HL-60/S4 (cell line): Measurements from ENCODE around the gene PPCDC.
"Not testable (repeated sequence)": the region's sequence is repeated elsewhere in the genome, so short reads cannot be mapped to it uniquely, and the experiment has no call there.

Experiments used
- in situ Hi-C: fragments of 300-500 bp; cut with MboI; formaldehyde crosslinking; loops from 2 replicates; pipeline ENCODE4 v1.14.3; 2022; ENCODE audit warnings: low sequenced_read_pairs

Gene PPCDC

DNA sequence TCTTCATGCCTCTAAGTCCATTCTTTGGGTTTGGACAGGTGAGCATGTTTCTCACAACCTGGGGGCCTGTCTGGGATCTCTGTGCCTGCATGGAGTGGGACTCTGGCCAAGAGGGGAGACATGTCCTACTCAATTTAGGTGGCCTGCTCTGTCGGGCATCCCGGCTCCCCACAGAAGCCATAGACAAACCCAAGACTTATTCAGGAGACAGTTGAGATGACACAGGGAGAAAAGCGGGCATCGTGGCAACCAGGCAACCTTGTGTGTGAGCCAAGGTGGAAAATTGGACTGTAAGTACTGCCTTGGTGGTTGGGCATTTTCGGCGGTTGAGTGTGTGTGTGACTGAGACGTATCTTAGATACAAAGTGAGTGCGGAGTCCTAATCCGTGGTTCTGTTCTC, 40.5 kb downstream of the PPCDC start:
- in situ Hi-C loops = no loop called here

DNA sequence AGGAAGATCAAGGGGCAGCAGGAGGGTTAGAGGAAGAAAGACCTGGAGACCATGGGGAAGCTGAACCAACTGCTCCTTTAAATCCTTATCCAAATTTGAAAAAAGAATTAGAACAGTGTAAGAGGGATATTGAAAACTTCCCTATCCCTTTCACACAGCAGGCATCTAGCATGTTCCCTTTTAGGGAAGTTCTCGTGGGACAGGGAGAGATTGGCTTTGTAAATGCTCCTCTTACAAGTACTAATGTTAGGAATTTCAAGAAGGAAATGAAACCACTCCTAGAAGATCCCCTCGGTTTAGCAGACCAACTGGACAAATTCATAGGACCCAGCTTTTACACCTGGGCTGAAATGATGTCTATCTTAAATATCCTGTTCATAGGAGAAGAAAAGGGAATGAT, 41.5 kb downstream of the PPCDC start:
- in situ Hi-C loops = no loop called here

DNA sequence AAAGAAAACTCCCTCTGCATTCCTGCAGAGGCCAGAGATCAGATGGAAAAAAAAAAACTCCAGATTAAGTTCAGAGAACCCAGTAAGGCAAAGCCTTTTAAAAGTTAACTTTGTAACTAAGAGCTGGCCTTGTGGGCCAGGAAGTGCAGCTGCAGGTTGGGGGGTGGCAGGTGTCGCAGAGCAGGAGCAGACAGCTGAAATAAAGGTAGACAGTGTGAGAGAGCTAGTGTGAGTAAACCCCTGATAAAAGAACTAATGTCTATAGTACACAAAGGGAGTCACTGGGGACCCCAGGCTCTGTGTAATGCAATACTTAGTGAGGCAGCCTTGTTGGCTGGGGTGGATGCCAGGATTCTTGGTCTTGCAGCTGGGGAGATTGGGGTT, 42.1 kb downstream of the PPCDC start:
- in situ Hi-C loops = no loop called here

DNA sequence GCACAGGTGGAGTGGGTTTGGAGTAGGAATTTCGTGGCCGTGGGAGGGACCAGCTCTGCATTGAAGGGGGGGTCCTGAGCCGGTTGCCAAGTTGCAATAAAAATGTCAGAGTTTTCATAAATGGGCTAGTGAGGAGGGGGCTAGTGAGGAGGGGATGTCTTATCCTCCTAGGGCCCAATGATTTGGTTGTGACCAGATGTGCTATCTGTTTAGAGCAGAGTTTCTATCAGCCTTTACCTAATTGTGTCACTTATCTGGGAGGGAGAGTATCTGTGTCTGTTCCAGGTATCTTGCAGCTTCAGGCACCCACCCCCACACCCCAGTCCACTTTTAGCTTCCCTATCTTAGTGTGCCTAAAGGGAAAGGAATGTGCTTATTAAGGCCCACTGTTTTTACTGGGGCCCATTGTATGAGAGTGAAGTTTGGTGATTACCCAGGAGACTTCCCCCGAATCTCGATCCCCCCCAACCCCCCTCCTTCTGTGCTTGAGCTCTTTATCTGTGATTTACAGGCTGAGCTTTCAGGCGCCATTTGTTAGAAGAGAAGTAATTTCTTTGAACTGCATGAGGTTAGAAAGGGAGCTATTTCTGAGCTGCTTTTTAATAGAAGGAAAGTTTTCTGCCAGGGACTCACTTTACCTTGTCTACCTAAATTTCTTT, 42.6 kb downstream of the PPCDC start:
- in situ Hi-C loops = no loop called here

DNA sequence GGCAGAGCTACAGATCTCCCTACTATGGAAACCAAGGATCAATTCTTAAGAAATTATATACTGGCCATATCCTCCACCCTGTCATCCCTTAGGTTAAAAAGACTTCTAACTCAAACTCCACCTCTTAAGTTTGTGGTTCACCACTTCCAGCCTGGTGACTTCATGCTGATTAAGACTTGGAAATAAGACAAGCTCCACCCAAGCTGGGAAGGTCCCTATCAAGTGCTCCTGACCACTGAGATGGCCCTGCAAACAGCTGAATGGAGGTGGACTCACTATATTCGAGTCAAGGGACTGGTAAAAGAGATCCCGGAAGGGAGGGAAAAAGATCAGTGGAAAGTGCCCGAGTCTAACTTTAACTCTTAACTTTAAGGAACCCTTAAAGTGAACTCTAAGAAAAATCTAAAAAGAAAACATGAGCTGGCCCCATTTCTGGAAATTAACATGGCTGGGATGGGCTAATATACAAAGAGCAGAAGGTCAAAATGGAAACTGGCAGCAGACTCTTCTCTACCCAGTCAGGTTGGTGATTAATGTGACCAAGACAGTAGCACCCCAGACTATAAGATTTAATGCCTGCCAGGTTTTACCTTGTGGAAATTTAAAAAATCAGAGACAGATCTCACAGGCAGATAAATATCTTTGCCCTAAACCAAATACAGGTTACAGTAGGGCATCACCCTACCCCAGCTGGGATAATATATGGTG, 43.9 kb downstream of the PPCDC start:
- in situ Hi-C loops = no loop called here

DNA sequence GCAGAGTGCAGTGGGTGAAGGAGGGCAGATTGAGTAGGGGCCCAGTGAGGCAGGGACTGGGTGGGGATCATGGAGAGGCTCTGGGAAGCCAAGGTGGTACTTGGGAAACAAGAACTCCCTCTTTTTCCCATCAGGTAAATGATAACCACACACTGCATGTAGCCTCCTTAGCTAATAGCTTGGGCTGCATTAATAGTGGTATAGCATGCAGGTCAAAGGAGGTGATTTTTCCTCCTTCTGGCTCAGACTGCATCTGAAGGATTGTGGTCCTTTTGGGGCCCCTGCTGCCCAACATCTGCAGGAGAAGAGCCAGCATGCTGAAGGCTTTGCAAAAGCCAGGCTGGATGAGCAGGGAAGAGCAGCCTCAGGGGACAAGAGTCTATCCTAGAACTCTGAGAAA, 45.4 kb downstream of the PPCDC start:
- in situ Hi-C loops = no loop called here

DNA sequence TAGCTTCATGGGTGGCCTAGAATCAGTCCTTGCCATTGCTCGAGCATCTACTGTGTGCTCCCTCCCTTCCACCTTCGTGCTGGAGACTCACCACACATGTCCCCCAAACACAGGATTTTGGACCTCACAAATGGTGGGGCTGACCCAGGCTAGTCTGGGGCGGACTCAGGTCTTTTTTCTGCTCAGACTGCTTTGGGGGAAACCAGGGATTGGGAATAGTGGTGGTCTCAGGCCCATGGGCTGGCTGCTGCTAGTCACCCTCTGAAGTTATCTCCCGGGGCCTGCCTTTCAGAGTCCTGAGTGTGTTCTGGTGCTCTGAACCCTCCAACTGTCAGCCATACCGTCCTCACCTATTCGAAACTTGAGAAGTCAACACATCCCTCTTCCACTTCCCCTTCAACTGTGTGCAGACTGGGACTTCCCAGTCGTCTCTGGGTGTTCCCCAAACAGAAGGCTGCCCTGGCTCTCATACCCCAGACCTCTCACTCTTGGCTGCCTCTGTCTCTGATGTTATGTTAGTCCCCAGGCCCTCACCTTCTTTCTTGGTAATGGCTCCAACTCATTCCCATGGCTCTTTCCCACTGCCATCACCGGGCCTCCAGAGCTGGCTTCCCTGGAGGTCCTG, 46.0 kb downstream of the PPCDC start:
- in situ Hi-C loops = no loop called here

DNA sequence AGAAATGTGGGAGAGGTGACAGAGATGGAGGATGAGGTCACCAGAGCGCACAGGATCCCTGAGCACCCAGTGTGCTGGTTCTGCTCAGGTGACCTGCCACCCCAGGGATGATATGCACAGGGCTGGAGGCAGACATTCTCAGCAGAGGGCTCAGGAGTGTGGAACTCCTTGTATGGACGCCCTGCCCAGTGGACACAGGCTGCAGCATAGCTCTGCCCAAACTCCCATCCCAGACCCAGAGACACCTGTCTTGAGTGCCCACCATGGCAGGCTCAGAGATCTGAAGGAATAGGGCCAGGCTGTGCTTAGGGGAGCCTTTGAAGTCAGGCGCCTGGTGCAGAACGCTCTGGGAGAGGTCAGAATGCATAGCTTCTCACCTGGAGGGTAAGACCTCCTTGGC, 47.3 kb downstream of the PPCDC start:
- in situ Hi-C loops = no loop called here

DNA sequence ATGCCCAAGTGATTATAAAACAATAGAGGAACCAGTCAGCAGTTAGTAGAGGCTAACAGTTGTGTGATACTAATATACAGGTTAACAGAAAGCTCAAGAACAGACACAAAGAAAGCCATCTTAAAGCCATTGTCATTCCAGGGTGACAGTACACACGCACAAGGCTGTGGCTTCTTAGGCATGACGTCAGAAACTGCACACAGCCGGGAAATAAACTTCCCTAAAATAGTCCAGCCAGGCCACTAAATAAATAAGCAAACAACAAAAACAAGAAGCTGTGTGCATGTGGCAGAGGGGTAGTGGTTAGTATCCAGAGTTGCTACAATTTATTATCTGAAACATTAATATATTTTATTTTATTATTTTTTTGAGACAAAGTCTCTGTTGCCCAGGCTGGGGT, 49.8 kb downstream of the PPCDC start:
- in situ Hi-C loops = no loop called here

DNA sequence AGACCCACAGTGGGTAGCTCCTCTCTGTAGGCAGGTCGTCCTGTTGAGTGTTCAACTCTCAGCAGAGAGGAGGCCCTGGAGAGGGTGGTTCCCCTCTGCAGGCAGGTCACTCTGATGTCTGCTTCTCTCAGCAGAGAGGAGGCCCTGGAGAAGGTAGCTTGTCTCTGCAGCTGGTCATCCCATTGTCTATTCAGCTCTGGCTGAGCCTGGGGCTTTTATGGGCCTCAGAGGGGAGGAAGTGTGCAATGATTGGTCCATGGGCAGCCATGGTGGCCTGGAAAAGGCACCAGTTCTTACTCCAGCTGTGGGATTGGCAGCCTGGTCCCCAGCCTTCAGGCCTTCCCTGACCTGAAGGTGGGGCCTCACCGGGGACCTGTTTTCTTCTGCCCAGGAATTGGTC, 52.9 kb downstream of the PPCDC start:
- in situ Hi-C loops = no loop called here

DNA sequence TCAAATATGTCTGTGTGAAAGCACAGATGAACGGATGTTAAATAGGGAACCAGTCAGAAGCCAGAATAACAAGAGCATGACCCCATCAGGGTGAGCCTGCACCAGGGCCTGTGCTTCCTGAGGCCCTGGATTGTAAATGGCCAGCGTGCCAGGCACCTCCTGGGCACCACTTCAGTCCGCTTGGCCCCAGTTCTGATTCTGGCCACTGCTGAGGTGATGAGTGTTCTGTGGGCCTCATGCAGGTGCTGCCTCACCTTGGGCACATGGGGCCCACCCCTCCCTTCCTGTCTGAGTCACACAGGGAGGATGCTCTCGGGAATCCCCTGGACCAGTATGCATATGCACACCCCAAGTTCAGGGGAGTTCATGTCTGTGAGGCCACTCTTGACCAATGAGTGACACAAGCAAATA, 54.2 kb downstream of the PPCDC start:
- in situ Hi-C loops = not testable (repeated sequence)

DNA sequence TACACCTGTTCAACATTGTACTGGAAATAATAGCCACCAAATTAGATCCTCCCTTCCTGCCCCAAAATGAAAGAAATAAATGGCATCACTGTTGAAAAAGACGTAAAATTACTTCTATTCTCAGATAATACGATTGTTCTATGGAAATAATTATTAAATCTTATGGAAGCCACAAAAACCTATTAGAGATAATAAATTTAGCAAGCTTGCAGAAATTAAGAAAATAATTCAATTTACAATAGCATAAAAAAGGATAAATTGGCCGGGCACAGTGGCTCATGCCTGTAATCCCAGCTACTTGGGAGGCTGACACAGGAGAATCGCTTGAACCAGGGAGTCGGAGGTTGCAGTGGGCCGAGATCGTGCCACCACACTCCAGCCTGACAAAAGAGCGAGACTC, 57.8 kb downstream of the PPCDC start:
- in situ Hi-C loops = no loop called here

DNA sequence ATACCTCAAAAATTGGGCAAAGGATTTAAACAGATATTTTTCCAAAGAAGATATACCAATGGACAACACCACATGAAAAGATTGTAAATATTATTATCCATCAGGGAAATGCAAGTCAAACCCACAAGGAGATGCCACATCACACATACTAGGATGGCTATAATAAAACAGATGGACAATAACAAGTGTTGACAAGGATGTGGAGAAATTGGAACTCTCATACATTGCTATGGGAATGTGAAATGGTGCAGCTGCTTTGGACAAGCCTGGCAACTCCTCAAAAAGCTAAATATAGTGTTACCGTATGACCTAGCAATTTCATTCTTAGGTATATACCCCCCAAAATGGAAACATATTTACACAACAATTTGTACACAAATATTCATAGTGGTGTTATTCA, 59.3 kb downstream of the PPCDC start:
- in situ Hi-C loops = no loop called here

DNA sequence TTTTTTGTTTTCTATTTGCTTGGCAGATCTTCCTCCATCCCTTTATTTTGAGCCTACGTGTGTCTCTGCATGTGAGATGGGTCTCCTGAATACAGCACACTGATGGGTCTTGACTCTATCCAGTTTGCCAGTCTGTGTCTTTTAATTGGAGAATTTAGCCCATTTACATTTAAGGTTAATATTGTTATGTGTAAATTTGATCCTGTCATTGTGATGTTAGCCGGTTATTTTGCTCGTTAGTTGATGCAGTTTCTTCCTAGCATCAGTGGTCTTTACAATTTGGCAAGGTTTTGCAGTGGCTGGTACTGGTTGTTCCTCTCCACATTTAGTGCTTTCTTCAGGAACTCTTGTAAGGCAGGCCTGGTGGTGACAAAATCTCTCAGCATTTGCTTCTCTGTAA, 62.3 kb downstream of the PPCDC start:
- in situ Hi-C loops = not testable (repeated sequence)

DNA sequence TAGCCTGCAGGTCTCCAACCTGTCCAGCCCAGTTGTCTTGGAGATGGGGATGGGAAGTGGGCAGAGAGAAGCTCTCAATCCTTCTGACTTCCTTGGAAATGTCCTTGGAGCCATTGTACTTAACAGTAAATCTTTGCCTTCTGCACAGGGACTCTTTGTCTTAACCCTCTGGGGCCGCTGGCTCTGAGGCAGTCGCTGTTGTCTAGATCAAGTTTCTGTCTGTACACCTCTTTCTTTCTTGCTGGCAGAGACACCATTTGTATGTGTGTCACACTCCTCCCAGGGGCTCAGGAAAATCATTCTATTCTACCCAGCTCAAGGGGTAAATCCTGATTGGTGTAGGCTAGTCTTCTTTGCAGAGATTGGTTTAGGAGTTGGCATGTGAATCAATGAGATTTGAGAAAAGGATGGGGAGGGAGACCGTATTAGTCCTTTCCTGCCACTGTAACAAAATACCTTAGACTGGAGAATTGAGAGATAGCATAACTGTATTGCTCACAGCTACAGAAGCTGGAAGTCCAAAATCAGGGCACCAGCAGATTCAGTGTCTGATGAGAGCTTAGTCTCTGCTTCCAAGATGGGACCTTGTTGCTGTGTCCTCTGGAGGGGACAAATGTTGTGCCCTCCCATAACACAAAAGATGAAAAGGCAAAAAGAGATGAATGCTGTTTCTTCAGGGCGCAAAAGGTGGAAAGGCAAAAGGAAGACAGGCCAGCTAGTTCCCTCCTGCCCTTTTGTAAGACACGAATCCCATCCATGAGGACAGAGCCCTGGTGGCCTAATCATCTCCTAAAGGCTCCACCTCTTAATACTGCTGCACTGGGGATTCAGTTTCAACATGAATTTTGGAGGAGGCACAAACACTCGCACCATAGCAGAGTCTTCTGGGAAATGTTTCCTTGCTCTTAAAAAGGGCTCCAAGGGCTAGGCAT, 66.3 kb downstream of the PPCDC start:
- in situ Hi-C loops = no loop called here

DNA sequence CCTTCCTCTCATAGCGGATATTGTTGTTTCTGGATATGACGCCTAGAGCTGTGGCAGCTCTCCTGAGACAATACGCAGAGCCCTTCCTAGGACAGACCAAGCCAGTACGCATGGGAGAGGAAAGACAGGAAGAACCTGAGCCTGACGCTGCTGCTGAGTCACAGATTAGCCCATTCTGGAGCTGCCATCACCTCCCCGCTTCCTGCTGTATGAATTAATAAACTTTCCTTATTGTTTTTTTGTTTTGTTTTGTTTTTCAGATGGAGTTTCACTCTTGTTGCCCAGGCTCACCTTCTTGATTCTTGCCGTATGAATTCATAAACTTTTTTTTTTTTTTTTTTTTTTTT, 67.0 kb downstream of the PPCDC start:
- in situ Hi-C loops = no loop called here

DNA sequence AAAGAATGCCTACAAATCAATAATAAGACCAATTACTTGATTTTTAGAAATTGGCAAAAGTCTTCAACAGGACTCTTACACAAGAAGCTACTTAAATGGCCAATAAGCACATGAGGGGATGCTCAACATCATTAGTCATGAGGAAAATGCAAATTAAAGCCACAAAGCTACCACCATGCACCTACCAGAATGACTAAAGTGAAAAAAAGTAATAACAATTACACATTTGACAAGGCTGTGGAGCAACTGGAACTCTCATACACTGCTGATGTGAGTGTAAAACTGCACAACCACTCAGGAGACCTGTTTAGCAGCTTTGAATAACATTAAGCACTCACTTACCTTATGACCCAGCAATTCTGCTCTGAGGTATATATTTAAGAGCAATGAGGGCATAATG, 68.4 kb downstream of the PPCDC start:
- in situ Hi-C loops = no loop called here

DNA sequence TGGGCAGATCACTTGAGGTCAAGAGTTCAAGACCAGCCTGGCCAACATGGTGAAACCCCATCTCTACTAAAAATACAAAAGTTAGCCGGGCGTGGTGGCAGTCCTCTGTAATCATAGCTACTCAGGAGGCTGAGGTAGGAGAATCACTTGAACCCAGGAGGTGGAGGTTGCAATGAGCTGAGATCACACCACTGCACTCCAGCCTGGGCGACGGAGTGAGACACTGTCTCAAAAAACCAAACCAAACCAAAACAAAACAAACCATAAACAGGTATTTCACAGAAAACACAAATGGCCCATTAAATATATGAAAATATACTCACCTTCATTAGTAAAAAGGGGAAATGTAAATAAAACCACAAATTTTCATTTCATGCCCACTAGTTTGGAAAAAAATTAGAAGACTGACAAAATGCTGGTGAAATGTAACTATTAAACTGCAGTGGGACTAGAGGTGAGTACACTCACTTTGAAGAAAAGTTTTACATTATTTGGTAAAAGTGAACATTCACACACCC, 71.6 kb downstream of the PPCDC start:
- in situ Hi-C loops = not testable (repeated sequence)

DNA sequence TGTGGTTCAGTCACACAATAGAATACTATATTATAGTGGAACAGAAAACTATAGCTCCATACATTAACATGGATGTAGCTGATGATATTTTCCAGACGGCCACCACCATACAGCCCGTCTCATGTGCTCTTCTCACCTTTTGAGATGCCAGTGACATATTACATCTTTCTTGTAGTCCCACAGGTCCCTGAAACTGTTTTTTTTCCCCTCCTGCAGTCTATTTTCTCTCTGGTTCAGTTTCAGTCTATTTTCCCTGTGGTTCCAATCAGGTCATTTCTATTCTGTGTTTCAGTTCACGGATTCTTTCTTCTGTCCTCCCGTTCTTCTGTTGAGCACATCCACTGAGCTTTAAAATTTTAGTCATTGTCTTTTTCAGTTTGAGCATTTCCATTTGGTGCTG, 72.2 kb downstream of the PPCDC start:
- in situ Hi-C loops = no loop called here

DNA sequence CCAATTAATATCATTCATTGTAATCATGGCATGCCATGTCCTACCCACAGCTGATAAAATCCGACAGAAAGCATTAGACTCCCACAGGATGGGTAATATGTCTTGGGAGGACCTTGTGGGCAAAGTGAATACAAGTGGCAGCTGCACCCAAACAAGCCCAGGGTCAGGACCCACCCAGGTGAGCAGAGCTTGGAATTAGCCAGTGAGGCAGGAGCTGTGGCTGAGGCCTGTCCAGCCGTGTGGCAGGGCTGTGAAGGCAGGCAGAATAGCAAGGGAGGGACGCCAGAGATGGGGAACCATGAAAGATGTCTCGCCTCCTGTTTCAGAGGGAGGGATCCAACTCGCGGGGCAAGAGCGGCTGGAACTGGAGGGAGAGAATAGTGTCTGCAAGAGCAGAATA, 74.5 kb downstream of the PPCDC start:
- in situ Hi-C loops = no loop called here

DNA sequence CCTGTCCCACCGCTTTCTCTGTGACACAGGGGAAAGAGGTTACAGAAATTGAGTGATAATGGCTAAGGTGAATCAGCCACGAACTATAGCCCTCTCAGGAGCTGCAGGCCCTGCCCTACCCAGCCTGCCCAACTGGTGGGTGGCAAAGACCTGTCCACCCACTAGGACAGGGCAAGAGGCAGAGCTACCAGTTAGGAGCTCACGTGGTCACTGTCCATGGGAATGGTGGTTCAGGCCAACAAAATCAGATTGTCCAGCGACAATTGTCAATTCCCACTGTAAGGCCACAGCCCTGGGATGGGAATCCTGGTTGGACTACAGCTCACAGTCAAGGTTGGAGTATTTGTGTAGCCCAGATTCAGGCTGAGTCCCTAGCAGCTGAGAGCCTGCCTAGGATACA, 75.0 kb downstream of the PPCDC start:
- in situ Hi-C loops = no loop called here
